Measurements from ENCODE around the gene CDH18.

Gene CDH18

GRCh38 chr5:19701731-19702130 lies 286.3 kb downstream of the CDH18 start:
- Histone ChIP-seq H3K9ac (ENCODE audit: low read length) (no peak overlapping the region), H3K36me3 (ENCODE audit: low read length) (no peaks in the 10 kb centered on the region), H2AFZ (ENCODE audit: low read depth, low read length, severe bottlenecking) (no peak overlapping the region), H3K27ac (ENCODE audit: low read depth, low read length) (no peak overlapping the region), H3K79me2 (ENCODE audit: insufficient read depth, low read length) (no peaks in the 10 kb centered on the region), H3K27me3 (ENCODE audit: low read length) (no peaks in the 10 kb centered on the region), H3K9me3 (ENCODE audit: insufficient read depth, low read length) (no peaks in the 10 kb centered on the region), H3K9me2 (replicated peaks; ENCODE audit: insufficient read depth, low read length) (no peaks in the 10 kb centered on the region), H3K4me2 (ENCODE audit: low read depth, low read length, poor library complexity, severe bottlenecking) (no peak overlapping the region), H3F3A (ENCODE audit: insufficient read depth) (no peaks in the 10 kb centered on the region), H4K20me1 (ENCODE audit: low read depth, low read length) (no peaks in the 10 kb centered on the region), H3K4me3 (ENCODE audit: insufficient read depth, low read length, poor library complexity, severe bottlenecking) (no peak overlapping the region)
- TF ChIP-seq EZH2phosphoT487 (conservative IDR thresholded peaks at IDR 0.05; ENCODE audit: low read length) = no peak
- no peak for TF ChIP-seq CTCF (IDR thresholded peaks at IDR 0.05; ENCODE audit: insufficient read depth, low read length, poor library complexity, severe bottlenecking)

GRCh38 chr5:19694949-19695611 lies 292.9 kb downstream of the CDH18 start:
- Histone ChIP-seq H3K27me3 (ENCODE audit: low read length) (no peaks in the 10 kb centered on the region), H3K4me3 (ENCODE audit: insufficient read depth, low read length, poor library complexity, severe bottlenecking) (no peak overlapping the region), H4K20me1 (ENCODE audit: low read depth, low read length) (no peaks in the 10 kb centered on the region), H3K36me3 (ENCODE audit: low read length) (no peaks in the 10 kb centered on the region), H3K79me2 (ENCODE audit: insufficient read depth, low read length) (no peaks in the 10 kb centered on the region), H2AFZ (ENCODE audit: low read depth, low read length, severe bottlenecking) (peak overlapping the region; percentile 43), H3F3A (ENCODE audit: insufficient read depth) (no peaks in the 10 kb centered on the region), H3K9me2 (replicated peaks; ENCODE audit: insufficient read depth, low read length) (no peaks in the 10 kb centered on the region), H3K27ac (ENCODE audit: low read depth, low read length) (no peak overlapping the region), H3K9me3 (ENCODE audit: insufficient read depth, low read length) (no peaks in the 10 kb centered on the region), H3K4me2 (ENCODE audit: low read depth, low read length, poor library complexity, severe bottlenecking) (no peak overlapping the region), H3K9ac (ENCODE audit: low read length) (no peak overlapping the region)
- TF ChIP-seq EZH2phosphoT487 (conservative IDR thresholded peaks at IDR 0.05; ENCODE audit: low read length) = no peak
- no peak for TF ChIP-seq CTCF (IDR thresholded peaks at IDR 0.05; ENCODE audit: insufficient read depth, low read length, poor library complexity, severe bottlenecking)

- Histone ChIP-seq H2AFZ (ENCODE audit: low read depth, low read length, severe bottlenecking) (no peak overlapping the region), H3K9ac (ENCODE audit: low read length) (no peak overlapping the region), H3K79me2 (ENCODE audit: insufficient read depth, low read length) (no peaks in the 10 kb centered on the region), H3K27ac (ENCODE audit: low read depth, low read length) (no peak overlapping the region), H3K36me3 (ENCODE audit: low read length) (no peaks in the 10 kb centered on the region; the same call in 1 of the 2 replicates), H3K27me3 (ENCODE audit: low read length) (no peaks in the 10 kb centered on the region), H3K9me3 (ENCODE audit: insufficient read depth, low read length) (peaks cover 13% of the 10 kb centered on the region; the same call in 1 of the 2 replicates), H4K20me1 (ENCODE audit: low read depth, low read length) (no peaks in the 10 kb centered on the region), H3K9me2 (replicated peaks; ENCODE audit: insufficient read depth, low read length) (no peaks in the 10 kb centered on the region), H3F3A (ENCODE audit: insufficient read depth) (no peaks in the 10 kb centered on the region), H3K4me2 (ENCODE audit: low read depth, low read length, poor library complexity, severe bottlenecking) (no peak overlapping the region), H3K4me3 (ENCODE audit: insufficient read depth, low read length, poor library complexity, severe bottlenecking) (no peak overlapping the region)
- TF ChIP-seq CTCF (IDR thresholded peaks at IDR 0.05; ENCODE audit: insufficient read depth, low read length, poor library complexity, severe bottlenecking) = no peak
- TF ChIP-seq EZH2phosphoT487 (conservative IDR thresholded peaks at IDR 0.05; ENCODE audit: low read length) = no peak
These were observed 297.0 kb downstream of the CDH18 start for GRCh38 chr5:19690978-19691377.

Data from SU-DHL-6 (cell line).